Myocyte (in vitro differentiated cells): ENCODE data around the gene ILF2. TPM values are rescaled to one million over a fixed set of nuclear protein-coding genes. Genes with fewer than 3 reads are reported as not detected.
"Not testable (repeated sequence)": the region's sequence is repeated elsewhere in the genome, so short reads cannot be mapped to it uniquely, and the experiment has no call there.

Experiments
- DNase-seq: peaks from one replicate; pipeline ENCODE4 v3.0.0-alpha.2; 2012; ENCODE audit warnings: low read depth
- total RNA-seq: library from RNA; depleted of rRNA; stranded (reverse); fragments of >200 nt; gene quantifications from 2 replicates; pipeline ENCODE4 v1.2.3, GENCODE V29; 2014

ILF2 gene
- total RNA-seq, 1 donor from 2014 or later: 189 TPM

DNA sequence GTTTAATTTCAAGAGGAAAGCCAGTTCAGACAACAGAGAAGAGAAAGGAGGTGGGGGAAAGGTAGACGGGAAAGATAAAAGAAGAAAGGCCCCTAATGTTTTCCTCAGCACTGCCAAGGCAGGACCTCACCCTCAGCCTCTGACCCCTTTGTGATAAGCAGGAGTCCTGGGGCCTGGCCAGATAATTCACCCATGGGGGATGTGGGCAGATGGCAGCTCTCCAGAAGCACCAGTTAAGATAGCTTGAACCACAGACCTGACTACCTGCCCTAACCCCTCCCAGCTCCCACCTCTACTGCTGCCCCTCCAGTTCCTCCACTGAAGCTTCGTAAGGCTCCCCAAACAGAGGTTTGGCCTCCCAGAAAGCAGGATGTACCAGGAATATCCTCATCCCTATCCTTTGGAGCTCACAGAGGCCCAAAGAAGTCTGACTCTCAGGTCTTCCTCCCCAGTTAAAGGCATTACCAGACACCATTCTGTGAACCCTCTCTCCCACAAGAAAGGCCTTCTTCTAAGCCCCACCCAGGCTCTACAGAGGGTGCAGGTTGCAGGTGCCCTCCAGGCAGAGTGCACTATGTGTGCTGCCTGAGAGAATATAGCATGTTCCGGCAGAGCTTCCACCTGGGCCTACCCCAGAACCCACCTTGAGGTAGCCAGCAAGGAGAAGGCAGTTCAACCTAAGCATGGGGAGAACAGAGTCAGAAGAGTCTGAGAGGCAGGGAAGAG, 21.5 kb downstream of the ILF2 start:
- DNase-seq: no peak

- DNase-seq: no peak
Measured at GRCh38 chr1:153648000-153648643, 22.7 kb downstream of the ILF2 start.

DNA sequence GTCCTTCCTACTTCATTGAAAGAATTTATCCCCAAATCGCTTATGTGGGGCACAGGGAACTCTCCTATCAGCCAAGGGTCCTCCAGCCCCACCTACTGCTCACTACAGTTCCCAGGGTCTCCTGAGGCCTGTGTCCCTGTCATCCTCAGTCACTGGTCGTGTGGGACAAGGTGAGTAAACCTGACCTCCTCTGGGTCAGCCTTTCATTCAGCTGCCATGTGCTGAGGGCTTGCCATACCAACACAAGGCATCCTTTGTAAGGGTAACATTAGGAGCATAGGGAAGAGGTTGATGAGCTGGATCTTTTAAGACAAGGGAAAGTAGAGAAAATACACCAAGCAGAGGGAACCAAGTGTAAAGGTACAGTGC, 23.5 kb downstream of the ILF2 start:
- DNase-seq: no peak

GRCh38 chr1:153646672-153647345, 24.0 kb downstream of the ILF2 start:
- DNase-seq: no peak

GRCh38 chr1:153643816-153644215, 27.0 kb downstream of the ILF2 start:
- DNase-seq: no peak

DNA sequence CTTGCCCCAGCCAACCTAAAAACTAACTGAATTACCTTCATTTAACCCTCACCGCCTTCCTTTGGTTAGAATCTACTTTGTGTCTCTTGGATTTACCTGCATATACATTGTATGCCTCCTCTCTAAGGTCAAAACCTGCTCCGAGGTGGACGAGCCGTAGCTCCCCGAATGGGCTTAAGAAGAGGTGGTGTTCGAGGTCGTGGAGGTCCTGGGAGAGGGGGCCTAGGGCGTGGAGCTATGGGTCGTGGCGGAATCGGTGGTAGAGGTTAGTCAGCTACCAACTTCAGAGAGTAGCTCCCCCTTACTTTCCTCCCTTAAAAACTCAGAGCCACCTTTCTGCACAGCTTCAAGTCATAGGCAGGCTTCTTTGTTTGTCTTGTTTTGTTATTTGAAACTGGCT, 27.7 kb downstream of the ILF2 start:
- no peak for DNase-seq

DNA sequence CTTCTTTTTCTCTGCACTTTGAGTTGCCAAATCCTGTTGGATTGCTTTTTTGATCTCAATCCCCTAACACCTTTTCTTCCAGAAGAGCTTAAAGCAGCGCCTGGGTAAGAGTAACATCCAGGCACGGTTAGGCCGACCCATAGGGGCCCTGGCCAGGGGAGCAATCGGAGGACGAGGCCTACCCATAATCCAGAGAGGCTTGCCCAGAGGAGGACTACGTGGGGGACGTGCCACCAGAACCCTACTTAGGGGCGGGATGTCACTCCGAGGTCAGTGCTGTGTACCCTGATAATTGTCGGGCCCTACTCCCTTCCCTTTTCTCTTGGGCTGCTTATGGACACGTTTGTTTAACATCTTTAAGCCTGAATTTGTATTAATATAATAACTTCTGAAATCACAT, 28.6 kb downstream of the ILF2 start:
- DNase-seq: no peak

DNA sequence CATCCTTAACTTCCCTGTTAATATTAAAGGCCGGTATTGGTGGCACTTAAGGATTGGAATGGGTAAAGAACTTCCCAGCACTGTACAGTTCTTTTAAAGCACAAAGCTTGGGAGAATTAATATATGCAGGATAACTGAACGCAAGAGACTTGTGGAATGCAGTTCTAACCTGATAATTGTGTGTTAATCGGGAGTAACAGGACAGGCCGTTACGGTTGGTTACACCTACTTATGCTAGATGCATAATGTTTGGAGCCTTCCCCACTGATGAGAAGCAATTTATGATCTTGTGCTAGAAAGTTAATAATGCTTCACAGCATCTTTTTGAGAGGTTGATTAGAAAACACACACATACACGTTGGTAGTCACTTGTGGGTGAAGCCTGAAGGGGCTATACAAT, 29.9 kb downstream of the ILF2 start:
- no peak for DNase-seq

DNA sequence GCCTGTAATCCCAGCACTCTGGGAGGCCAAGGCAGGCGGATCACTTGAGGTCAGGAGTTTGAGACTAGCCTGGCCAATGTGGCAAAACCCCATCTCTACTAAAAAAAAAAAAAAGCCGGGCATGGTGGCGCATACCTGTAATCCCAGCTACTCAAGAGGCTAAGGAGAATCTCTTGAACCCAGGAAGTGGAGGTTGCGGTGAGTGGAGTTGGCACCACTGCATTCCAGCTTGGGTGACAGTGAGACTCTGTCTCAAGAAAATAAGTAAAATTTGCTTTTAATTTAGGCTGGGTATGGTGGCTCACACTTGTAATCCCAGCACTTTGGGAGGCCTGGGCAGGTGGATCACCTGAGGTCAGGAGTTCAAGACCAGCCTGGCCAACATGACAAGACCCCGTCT, 30.6 kb downstream of the ILF2 start:
- not testable (repeated sequence) for DNase-seq

GRCh38 chr1:153639280-153639679, 31.5 kb downstream of the ILF2 start:
- DNase-seq: peak; percentile 82

DNA sequence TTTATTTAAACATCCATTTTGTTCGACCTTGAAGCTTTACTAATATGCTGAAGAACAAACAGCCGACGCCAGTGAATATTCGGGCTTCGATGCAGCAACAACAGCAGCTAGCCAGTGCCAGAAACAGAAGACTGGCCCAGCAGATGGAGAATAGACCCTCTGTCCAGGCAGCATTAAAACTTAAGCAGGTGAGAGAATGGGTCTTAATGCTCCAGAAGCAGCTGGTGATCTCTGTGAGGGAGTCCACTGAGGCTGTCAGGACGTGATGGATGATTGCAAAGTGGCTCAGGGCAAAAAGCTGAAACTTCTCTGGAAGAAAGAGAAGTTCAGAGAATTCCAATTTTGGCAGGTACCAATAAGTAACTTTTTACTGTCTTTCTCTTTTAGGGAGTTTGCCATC, 32.5 kb downstream of the ILF2 start:
- DNase-seq: no peak

- no peak for DNase-seq
Measured at GRCh38 chr1:153636312-153636711, 34.5 kb downstream of the ILF2 start.

- no peak for DNase-seq
Measured at GRCh38 chr1:153635872-153636271, 34.9 kb downstream of the ILF2 start.

GRCh38 chr1:153633754-153634665, 36.8 kb downstream of the ILF2 start, which contains the start of gene CHTOP:
TSS of gene CHTOP (plus strand) at chr1:153634066. CDS start at chr1:153636589, 2,523 bp downstream.
- DNase-seq: peak; percentile 99

DNA sequence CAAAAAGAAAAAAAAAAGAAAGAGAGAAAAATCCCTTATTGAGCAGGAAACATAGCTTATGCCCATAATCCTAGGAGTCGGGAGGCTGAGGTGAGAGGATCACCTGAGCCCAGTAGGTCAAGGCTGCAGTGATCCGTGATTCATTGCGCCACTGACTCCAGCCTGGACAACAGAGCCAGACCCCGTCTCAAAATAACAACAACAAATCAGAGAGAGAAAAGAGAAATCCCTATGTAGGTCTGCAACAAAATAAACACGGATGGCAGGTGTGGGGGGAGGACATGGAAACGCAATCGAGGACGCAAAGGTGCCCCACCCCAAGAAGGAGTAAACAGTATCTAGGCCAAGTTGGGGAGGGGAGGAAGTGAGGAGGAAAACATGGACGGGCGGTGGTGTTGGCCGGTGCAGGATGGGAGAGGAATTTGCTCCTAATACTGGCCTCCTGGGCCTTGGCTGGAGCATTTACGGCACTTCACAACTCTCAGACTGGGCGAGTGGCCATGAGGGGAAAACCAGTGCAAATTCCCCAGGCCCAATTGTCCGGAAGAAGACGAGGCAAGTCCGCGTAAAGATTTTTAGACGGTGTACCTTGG, 37.5 kb downstream of the ILF2 start:
- no peak for DNase-seq

DNA sequence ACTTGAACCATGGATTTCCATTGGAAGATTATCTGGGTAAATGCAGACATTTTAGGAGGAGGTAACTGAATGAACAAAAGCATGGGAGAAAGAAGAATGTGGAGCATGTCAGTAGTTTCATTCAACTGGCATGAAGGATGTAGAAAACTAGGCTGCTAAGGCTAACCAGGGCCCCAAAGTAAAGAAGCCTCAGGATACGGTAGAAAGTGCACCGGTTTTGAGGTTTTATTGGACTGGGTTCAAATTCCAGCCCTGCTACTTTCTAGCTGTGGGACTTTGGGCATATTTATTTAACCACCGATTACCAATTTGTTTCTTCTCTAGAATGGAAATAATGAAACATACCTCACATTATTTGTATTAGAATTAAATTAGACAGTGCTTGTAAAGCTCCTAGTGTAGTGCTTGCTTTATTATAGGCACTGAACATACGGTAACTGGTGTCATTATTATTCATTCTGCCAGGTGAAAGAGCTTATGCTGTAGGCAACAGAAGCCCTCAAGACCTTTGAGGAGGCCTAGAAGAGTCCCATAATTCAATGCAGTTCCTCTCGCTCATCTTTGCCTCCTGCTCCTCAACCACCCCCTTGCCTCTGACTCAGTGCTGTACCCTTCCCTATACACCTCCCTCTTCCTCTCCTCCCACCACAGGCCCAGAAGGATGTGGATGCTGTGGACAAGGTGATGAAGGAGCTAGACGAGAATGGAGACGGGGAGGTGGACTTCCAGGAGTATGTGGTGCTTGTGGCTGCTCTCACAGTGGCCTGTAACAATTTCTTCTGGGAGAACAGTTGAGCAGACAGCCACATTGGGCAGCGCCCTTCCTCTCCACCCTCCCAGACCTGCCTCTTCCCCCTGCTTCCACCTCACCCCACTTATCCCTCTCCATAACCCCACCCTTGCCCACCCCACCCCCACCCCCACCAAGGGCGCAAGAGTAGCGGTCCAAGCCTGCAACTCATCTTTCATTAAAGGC, 39.5 kb downstream of the ILF2 start:
- no peak for DNase-seq

DNA sequence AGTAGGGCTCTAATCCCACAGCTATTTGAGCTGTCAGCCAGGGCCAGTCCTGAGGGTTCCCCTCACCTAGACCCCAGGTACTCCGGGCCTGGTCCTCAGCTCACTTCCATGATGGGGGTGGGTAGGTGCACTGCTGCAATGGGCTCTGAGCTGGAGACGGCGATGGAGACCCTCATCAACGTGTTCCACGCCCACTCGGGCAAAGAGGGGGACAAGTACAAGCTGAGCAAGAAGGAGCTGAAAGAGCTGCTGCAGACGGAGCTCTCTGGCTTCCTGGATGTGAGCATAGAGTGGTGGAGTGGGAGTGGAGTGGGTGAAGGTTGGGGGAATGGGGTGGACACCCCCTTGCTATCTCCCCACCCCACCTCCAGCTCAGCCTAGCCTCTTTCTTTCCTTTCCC, 40.4 kb downstream of the ILF2 start:
- no peak for DNase-seq

- DNase-seq: peak; percentile 87
Measured at GRCh38 chr1:153629971-153630370, 40.8 kb downstream of the ILF2 start.

- DNase-seq: no peak
Measured at GRCh38 chr1:153629343-153629665, 41.5 kb downstream of the ILF2 start.
